HEK293T (cell line): Measurements from ENCODE around the gene TGFB2.

Experiments
- ARNT ChIP-seq: fragments of 450-650 bp; IDR thresholded peaks from 2 replicates; pipeline ENCODE4 v1.6.1; 2017; ENCODE audit warnings: mild to moderate bottlenecking
- BHLHE40 ChIP-seq: fragments of 450-650 bp; IDR thresholded peaks from 2 replicates; pipeline ENCODE4 v1.6.1; 2016; ENCODE audit warnings: mild to moderate bottlenecking, moderate library complexity, borderline replicate concordance
- ELF4 ChIP-seq: fragments of 450-650 bp; IDR thresholded peaks from 2 replicates; pipeline ENCODE4 v1.6.1; 2017; ENCODE audit warnings: antibody characterized with exemption
- FOXA1 ChIP-seq: fragments of 450-650 bp; IDR thresholded peaks from 2 replicates; pipeline ENCODE4 v1.6.1; 2016; ENCODE audit warnings: mild to moderate bottlenecking
- FOXK2 ChIP-seq: fragments of 450-650 bp; IDR thresholded peaks from 2 replicates; pipeline ENCODE4 v1.6.1; 2016; ENCODE audit warnings: mild to moderate bottlenecking
- FOXM1 ChIP-seq: fragments of 450-650 bp; IDR thresholded peaks from 2 replicates; pipeline ENCODE4 v1.6.1; 2017; ENCODE audit warnings: mild to moderate bottlenecking, borderline replicate concordance
- L3MBTL2 ChIP-seq: fragments of 450-650 bp; conservative IDR thresholded peaks from 2 replicates; pipeline ENCODE4 v1.6.1; 2016; ENCODE audit warnings: mild to moderate bottlenecking
- SP1 ChIP-seq: fragments of 450-650 bp; IDR thresholded peaks from 2 replicates; pipeline ENCODE4 v1.6.1; 2017
- SUZ12 ChIP-seq: fragments of 450-650 bp; IDR thresholded peaks from 2 replicates; pipeline ENCODE4 v1.6.1; 2016; ENCODE audit warnings: mild to moderate bottlenecking
- TARDBP ChIP-seq: fragments of 450-650 bp; IDR thresholded peaks from 2 replicates; pipeline ENCODE4 v1.6.1; 2016
- ZNF384 ChIP-seq: fragments of 450-650 bp; IDR thresholded peaks from 2 replicates; pipeline ENCODE4 v1.6.1; 2016
- TF ChIP-seq, protein P1 (sequence below): fragments of 450-650 bp; IDR thresholded peaks from 2 replicates; pipeline ENCODE4 v1.6.1; 2016

GRCh38 chr1:218374401-218375353 lies 29.5 kb downstream of the TGFB2 start:
- TF ChIP-seq FOXA1 (no peak), FOXM1 (no peak), SUZ12 (no peak), ZNF384 (no peak), BHLHE40 (no peak), FOXK2 (no peak), SP1 (no peak), ARNT (no peak), ELF4 (no peak), L3MBTL2 (no peak), TARDBP (no peak)
- TF ChIP-seq, protein P1, sequence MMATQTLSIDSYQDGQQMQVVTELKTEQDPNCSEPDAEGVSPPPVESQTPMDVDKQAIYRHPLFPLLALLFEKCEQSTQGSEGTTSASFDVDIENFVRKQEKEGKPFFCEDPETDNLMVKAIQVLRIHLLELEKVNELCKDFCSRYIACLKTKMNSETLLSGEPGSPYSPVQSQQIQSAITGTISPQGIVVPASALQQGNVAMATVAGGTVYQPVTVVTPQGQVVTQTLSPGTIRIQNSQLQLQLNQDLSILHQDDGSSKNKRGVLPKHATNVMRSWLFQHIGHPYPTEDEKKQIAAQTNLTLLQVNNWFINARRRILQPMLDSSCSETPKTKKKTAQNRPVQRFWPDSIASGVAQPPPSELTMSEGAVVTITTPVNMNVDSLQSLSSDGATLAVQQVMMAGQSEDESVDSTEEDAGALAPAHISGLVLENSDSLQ = no peak
